ENCODE results near the gene CTNNA2. TPM values are rescaled to one million over a fixed set of nuclear protein-coding genes. Genes with fewer than 3 reads are reported as not detected.
A peak's percentile ranks its signal among the peaks of the same experiment; 100 is the strongest.

Gene CTNNA2
- total RNA-seq, 6 experiments from 2014 or later: 0.44 TPM; not detected in 5

DNA sequence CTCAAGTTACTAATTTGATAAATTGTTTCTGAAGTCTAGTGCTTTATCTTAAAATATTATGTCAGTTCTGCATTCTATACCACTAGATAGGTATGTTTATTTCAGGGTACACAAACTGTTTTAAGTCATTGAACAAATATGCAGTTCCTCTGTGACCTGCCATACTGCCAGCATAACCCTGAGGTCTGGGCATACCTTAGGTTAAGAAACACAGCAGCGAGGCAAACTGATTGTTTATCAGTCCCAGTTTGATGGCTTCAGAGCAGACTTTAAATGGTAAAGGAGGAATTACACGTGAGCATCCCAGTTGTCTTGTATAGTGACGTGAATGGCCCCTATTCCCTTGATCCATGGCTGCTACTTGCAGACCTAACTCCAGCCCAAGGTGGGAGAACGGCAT lies 978.1 kb downstream of the CTNNA2 start:
- 43% methylated on average over 4 of the region's 4 CpGs for WGBS (ENCODE audit: insufficient coverage, low coverage, low lambda C conversion rate, missing lambda C conversion rate)
- ATAC-seq (no peak), DNase-seq (no peak)
- no peak overlapping the region for H3K4me3 ChIP-seq
- intact Hi-C loops (cut with DNase I): no loop called here
- H3K36me3 ChIP-seq: no peaks in the 10 kb centered on the region
- no peak overlapping the region for H3K27ac ChIP-seq
- H3K27me3 ChIP-seq: no peaks in the 10 kb centered on the region
- no peaks in the 10 kb centered on the region for H3K9me3 ChIP-seq
- no peaks in the 10 kb centered on the region for H3K4me1 ChIP-seq
- TF ChIP-seq POLR2A (IDR thresholded peaks at IDR 0.05): no peak

DNA sequence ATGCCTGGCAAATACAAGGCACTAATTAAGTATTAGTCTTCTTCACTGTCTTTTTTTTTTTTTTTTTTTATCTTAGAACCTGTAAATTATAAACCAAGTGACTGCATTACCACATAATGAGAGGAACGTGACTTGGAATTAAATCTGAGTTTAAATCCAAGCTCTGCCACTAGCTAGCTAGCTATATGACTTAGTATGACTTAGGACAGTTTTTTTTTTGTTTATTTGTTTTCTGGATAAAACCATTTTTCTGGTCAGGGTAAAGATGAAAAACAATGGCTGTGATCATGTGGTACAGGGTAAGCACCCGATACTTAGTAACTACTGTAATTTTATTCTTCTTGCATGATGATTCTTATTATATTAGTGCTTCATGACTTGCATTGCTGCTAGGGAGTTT lies 983.5 kb downstream of the CTNNA2 start:
- 43% methylated on average over 2 of the region's 2 CpGs for WGBS (ENCODE audit: insufficient coverage, low coverage, low lambda C conversion rate, missing lambda C conversion rate)
- Histone ChIP-seq H3K9me3 (no peaks in the 10 kb centered on the region), H3K4me3 (no peak overlapping the region), H3K27me3 (no peaks in the 10 kb centered on the region), H3K36me3 (no peaks in the 10 kb centered on the region), H3K27ac (no peak overlapping the region), H3K4me1 (no peaks in the 10 kb centered on the region)
- DNase-seq (no peak), ATAC-seq (no peak)
- TF ChIP-seq POLR2A (IDR thresholded peaks at IDR 0.05): no peak
- TF ChIP-seq, protein P1, sequence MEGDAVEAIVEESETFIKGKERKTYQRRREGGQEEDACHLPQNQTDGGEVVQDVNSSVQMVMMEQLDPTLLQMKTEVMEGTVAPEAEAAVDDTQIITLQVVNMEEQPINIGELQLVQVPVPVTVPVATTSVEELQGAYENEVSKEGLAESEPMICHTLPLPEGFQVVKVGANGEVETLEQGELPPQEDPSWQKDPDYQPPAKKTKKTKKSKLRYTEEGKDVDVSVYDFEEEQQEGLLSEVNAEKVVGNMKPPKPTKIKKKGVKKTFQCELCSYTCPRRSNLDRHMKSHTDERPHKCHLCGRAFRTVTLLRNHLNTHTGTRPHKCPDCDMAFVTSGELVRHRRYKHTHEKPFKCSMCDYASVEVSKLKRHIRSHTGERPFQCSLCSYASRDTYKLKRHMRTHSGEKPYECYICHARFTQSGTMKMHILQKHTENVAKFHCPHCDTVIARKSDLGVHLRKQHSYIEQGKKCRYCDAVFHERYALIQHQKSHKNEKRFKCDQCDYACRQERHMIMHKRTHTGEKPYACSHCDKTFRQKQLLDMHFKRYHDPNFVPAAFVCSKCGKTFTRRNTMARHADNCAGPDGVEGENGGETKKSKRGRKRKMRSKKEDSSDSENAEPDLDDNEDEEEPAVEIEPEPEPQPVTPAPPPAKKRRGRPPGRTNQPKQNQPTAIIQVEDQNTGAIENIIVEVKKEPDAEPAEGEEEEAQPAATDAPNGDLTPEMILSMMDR (IDR thresholded peaks at IDR 0.05): no peak
- intact Hi-C loops (cut with DNase I): no loop called here

DNA sequence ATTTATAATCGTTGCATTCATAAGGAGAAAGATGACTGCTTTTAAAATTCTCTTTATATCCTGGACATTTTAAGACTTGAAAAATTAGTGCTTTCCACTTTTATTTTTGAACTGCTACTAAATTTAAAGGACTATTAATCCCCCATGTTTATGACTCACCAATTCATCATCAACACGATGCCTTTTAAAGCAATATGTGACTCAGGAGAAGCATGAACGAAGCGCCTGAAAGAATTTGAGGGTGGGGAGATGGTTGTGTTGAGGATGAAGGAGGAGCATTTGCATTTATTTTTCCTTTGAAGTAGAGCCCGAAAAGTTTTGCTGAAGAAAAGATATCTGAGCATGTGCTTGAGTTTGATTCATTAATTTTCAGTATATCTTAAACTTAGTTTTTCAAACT lies 983.9 kb downstream of the CTNNA2 start:
- Histone ChIP-seq H3K4me1 (no peaks in the 10 kb centered on the region), H3K27me3 (no peaks in the 10 kb centered on the region), H3K4me3 (no peak overlapping the region), H3K36me3 (no peaks in the 10 kb centered on the region), H3K9me3 (no peaks in the 10 kb centered on the region), H3K27ac (no peak overlapping the region)
- WGBS (ENCODE audit: insufficient coverage, low coverage, low lambda C conversion rate, missing lambda C conversion rate): 42% methylated on average over 5 of the region's 5 CpGs
- TF ChIP-seq, protein P1 (IDR thresholded peaks at IDR 0.05): no peak
- TF ChIP-seq POLR2A (IDR thresholded peaks at IDR 0.05): no peak
- DNase-seq: no peak
- ATAC-seq: no peak
- intact Hi-C loops (cut with DNase I): no loop called here

DNA sequence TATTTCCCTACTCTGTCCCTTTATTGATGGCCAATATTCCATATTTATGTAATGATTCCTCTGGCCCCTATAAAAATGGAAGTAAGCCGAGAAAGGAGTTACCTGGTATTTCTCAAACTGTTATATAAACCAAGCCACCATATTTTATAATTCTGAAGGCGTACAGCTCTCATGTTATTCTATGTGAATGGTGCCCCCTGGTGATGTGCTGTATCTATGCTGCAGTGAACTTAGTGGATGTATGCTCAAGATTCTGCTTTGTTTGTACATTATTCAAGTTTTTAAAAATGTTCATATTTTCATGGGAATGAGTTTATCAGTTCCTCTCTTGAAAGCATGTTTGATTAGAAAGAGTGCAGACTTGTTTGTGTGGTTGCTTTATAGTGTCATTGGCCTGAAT lies 986.2 kb downstream of the CTNNA2 start:
- no peak for DNase-seq
- Histone ChIP-seq H3K36me3 (no peaks in the 10 kb centered on the region), H3K4me3 (no peak overlapping the region), H3K4me1 (no peaks in the 10 kb centered on the region), H3K9me3 (no peaks in the 10 kb centered on the region), H3K27me3 (no peaks in the 10 kb centered on the region), H3K27ac (no peak overlapping the region)
- no peak for TF ChIP-seq POLR2A (IDR thresholded peaks at IDR 0.05)
- TF ChIP-seq, protein P1 (IDR thresholded peaks at IDR 0.05): peak; percentile 8 to 56 (median 30)
- ATAC-seq: peak in 1 of 4 donors; percentile 74
- 5% methylated on average over 2 of the region's 2 CpGs for WGBS (ENCODE audit: insufficient coverage, low coverage, low lambda C conversion rate, missing lambda C conversion rate)
- intact Hi-C loops (cut with DNase I): no loop called here

- TF ChIP-seq, protein P1 (IDR thresholded peaks at IDR 0.05): no peak
- H3K27me3 ChIP-seq: no peaks in the 10 kb centered on the region
- ATAC-seq (no peak), DNase-seq (no peak)
- intact Hi-C loops (cut with DNase I): no loop called here
- H3K27ac ChIP-seq: no peak overlapping the region
- H3K4me1 ChIP-seq: no peaks in the 10 kb centered on the region
- H3K36me3 ChIP-seq: no peaks in the 10 kb centered on the region
- H3K4me3 ChIP-seq: no peak overlapping the region
- H3K9me3 ChIP-seq: no peaks in the 10 kb centered on the region
Measured at GRCh38 chr2:80501874-80502624, 989.2 kb downstream of the CTNNA2 start.

All from right lobe of liver (tissue), 6 donors.